H9 (cell line): ENCODE results near the gene TMPRSS6. TPM values are rescaled to one million over a fixed set of nuclear protein-coding genes. Genes with fewer than 3 reads are reported as not detected.

ENCODE experiments used
- DNase-seq: peaks from one replicate; pipeline ENCODE4 v3.0.0-alpha.2; 2017
- H2AFZ ChIP-seq: one replicate; pipeline ENCODE4 v1.6.1; 2013; ENCODE audit warnings: mild to moderate bottlenecking, low read length, control low read depth, moderate library complexity
- H2AK5ac ChIP-seq: 2 replicates; pipeline ENCODE4 v1.6.1; 2013; ENCODE audit warnings: low read length, control low read depth, mixed read lengths; ENCODE audit not compliant: insufficient read length
- H2BK120ac ChIP-seq: one replicate; pipeline ENCODE4 v1.6.1; 2013; ENCODE audit warnings: low read depth, mild to moderate bottlenecking, low read length, control low read depth, inconsistent platforms; ENCODE audit not compliant: poor library complexity, severe bottlenecking
- H2BK12ac ChIP-seq: 2 replicates; pipeline ENCODE4 v1.6.1; 2013; ENCODE audit warnings: low read length, control low read depth, mixed read lengths, low read depth; ENCODE audit not compliant: insufficient read length
- H2BK15ac ChIP-seq: 2 replicates; pipeline ENCODE4 v1.6.1; 2013; ENCODE audit warnings: low read depth, low read length, control low read depth
- H2BK20ac ChIP-seq: one replicate; pipeline ENCODE4 v1.6.1; 2013; ENCODE audit warnings: low read depth, mild to moderate bottlenecking, low read length, control low read depth, inconsistent platforms; ENCODE audit not compliant: poor library complexity, severe bottlenecking
- H2BK5ac ChIP-seq: 2 replicates; pipeline ENCODE4 v1.6.1; 2013; ENCODE audit warnings: low read length, control low read depth, mixed read lengths; ENCODE audit not compliant: insufficient read length
- H3K14ac ChIP-seq: 2 replicates; pipeline ENCODE4 v1.6.1; 2013; ENCODE audit warnings: low read length, control low read depth; ENCODE audit not compliant: insufficient read depth
- H3K18ac ChIP-seq: 2 replicates; pipeline ENCODE4 v1.6.1; 2013; ENCODE audit warnings: low read depth, mild to moderate bottlenecking, mixed read lengths, low read length, control low read depth; ENCODE audit not compliant: insufficient read length
- H3K23ac ChIP-seq: 2 replicates; pipeline ENCODE4 v1.6.1; 2013; ENCODE audit warnings: low read length, control low read depth, mixed read lengths, low read depth; ENCODE audit not compliant: insufficient read length
- H3K23me2 ChIP-seq: 2 replicates; pipeline ENCODE4 v1.6.1; 2013; ENCODE audit warnings: low read depth, mild to moderate bottlenecking, mixed read lengths, low read length, control low read depth; ENCODE audit not compliant: insufficient read length, poor library complexity, severe bottlenecking
- H3K27ac ChIP-seq: 2 replicates; pipeline ENCODE4 v1.5.1; 2013; ENCODE audit warnings: low read length, control low read depth, mixed read lengths, low read depth; ENCODE audit not compliant: insufficient read length
- H3K27me3 ChIP-seq: 2 replicates; pipeline ENCODE4 v1.6.1; 2013; ENCODE audit warnings: low read length, control low read depth, inconsistent platforms; ENCODE audit not compliant: insufficient read depth
- H3K4ac ChIP-seq: 2 replicates; pipeline ENCODE4 v1.6.1; 2013; ENCODE audit warnings: low read depth, mild to moderate bottlenecking, control low read depth, inconsistent platforms, low read length, moderate library complexity
- H3K4me1 ChIP-seq: 2 replicates; pipeline ENCODE4 v1.6.1; 2013; ENCODE audit warnings: low read length, control low read depth, inconsistent platforms; ENCODE audit not compliant: insufficient read depth
- H3K4me2 ChIP-seq: 2 replicates; pipeline ENCODE4 v1.6.1; 2013; ENCODE audit warnings: low read length, control low read depth, mixed read lengths; ENCODE audit not compliant: insufficient read length, insufficient read depth
- H3K56ac ChIP-seq: 2 replicates; pipeline ENCODE4 v1.6.1; 2013; ENCODE audit warnings: low read depth, mild to moderate bottlenecking, mixed read lengths, low read length, control low read depth; ENCODE audit not compliant: insufficient read length
- H3K79me1 ChIP-seq: 2 replicates; pipeline ENCODE4 v1.6.1; 2013; ENCODE audit warnings: low read depth, mild to moderate bottlenecking, moderate library complexity, low read length, control low read depth, inconsistent platforms; ENCODE audit not compliant: insufficient read depth, poor library complexity, severe bottlenecking
- H3K79me2 ChIP-seq: 2 replicates; pipeline ENCODE4 v1.6.1; 2013; ENCODE audit warnings: low read length, control low read depth, inconsistent platforms; ENCODE audit not compliant: insufficient read depth
- H3K9ac ChIP-seq: 2 replicates; pipeline ENCODE4 v1.6.1; 2013; ENCODE audit warnings: low read length, control low read depth, mixed read lengths; ENCODE audit not compliant: insufficient read length; ENCODE audit errors: extremely low read depth
- H3K9me3 ChIP-seq: one replicate; pipeline ENCODE4 v1.6.1; 2013; ENCODE audit warnings: low read depth, low read length, inconsistent platforms; ENCODE audit not compliant: control insufficient read depth
- H3T11ph ChIP-seq: one replicate; pipeline ENCODE4 v1.6.1; 2013; ENCODE audit warnings: mild to moderate bottlenecking, low read length, control low read depth, inconsistent platforms
- H4K20me1 ChIP-seq: one replicate; pipeline ENCODE4 v1.6.1; 2013; ENCODE audit not compliant: control insufficient read depth, insufficient read length, insufficient read depth
- H4K5ac ChIP-seq: 2 replicates; pipeline ENCODE4 v1.6.1; 2013; ENCODE audit warnings: low read depth, mild to moderate bottlenecking, mixed read lengths, low read length, control low read depth; ENCODE audit not compliant: insufficient read length
- H4K8ac ChIP-seq: replicated peaks from 2 replicates; pipeline ENCODE4 v1.6.1; 2013; ENCODE audit warnings: low read length, control low read depth, mixed read lengths, low read depth; ENCODE audit not compliant: insufficient read length
- H4K91ac ChIP-seq: 2 replicates; pipeline ENCODE4 v1.6.1; 2013; ENCODE audit warnings: low read depth, mild to moderate bottlenecking, moderate library complexity, mixed read lengths, low read length, control low read depth; ENCODE audit not compliant: insufficient read length
- H3K27ac Mint-ChIP-seq, 3 experiments: 2 replicates in 2 of 3; 3 replicates in 1 of 3; pipeline ENCODE4 v1.8.0; 2020 to 2021; ENCODE audit warnings: mixed read lengths in 3 of 3, mild to moderate bottlenecking in 1 of 3, moderate library complexity in 1 of 3
- H3K27me3 Mint-ChIP-seq: 2 replicates; pipeline ENCODE4 v1.8.0; 2021; ENCODE audit warnings: low read depth, mild to moderate bottlenecking, moderate library complexity, mixed read lengths
- H3K36me3 Mint-ChIP-seq, 3 experiments: 2 replicates in 2 of 3; 3 replicates in 1 of 3; pipeline ENCODE4 v1.8.0; 2020 to 2021; ENCODE audit warnings: low read depth in 3 of 3, mixed read lengths in 3 of 3; ENCODE audit not compliant: insufficient read depth in 1 of 3
- H3K4me1 Mint-ChIP-seq, 2 experiments: 2 replicates each; pipeline ENCODE4 v1.8.0; 2020; ENCODE audit warnings: mixed read lengths in 2 of 2
- H3K4me3 Mint-ChIP-seq, 2 experiments: 2 replicates in 1 of 2; 3 replicates in 1 of 2; pipeline ENCODE4 v1.8.0; 2020 to 2021; ENCODE audit warnings: mild to moderate bottlenecking in 2 of 2, mixed read lengths in 2 of 2, moderate library complexity in 1 of 2
- H3K9me3 Mint-ChIP-seq, 2 experiments: 2 replicates in 1 of 2; 3 replicates in 1 of 2; pipeline ENCODE4 v1.8.0; 2020; ENCODE audit warnings: mild to moderate bottlenecking in 2 of 2, mixed read lengths in 2 of 2, moderate library complexity in 1 of 2
- CTCF ChIP-seq: fragments of 200-600 bp; sonication (generic); conservative IDR thresholded peaks from 3 replicates; pipeline ENCODE4 v1.8.0; 2021; ENCODE audit warnings: antibody characterized with exemption, mild to moderate bottlenecking
- WGBS: extraction: QIAGEN DNeasy Blood & Tissue Kit; methylation state at CpG from one replicate; pipeline ENCODE4 v1.1.7; 2013; ENCODE audit warnings: missing lambda C conversion rate, low lambda C conversion rate, mixed read lengths; ENCODE audit not compliant: insufficient read length; ENCODE audit errors: extremely low coverage; 5-methylcytosine and 5-hydroxymethylcytosine counted together
- total RNA-seq: library from RNA; stranded (reverse); gene quantifications from 2 replicates; pipeline ENCODE4 v1.2.1, GENCODE V29; 2021

The TMPRSS6 gene
- total RNA-seq, 1 experiment from 2014 or later = not detected

- H3K9me3 ChIP-seq = no peaks in the 10 kb centered on the region
- no peak overlapping the region for H2BK15ac ChIP-seq
- no peak overlapping the region for H3K4me2 ChIP-seq
- no peak overlapping the region for H2AK5ac ChIP-seq
- H3K27ac Mint-ChIP-seq = no peak overlapping the region
- no CpG with 5 or more reads among the region's 15 CpGs for WGBS
- H3K79me2 ChIP-seq = no peaks in the 10 kb centered on the region
- H4K20me1 ChIP-seq = no peaks in the 10 kb centered on the region
- no peak overlapping the region for H2BK120ac ChIP-seq
- H3K18ac ChIP-seq = no peak overlapping the region
- H3T11ph ChIP-seq = no peak overlapping the region
- H3K4me1 Mint-ChIP-seq = peaks cover 5 to 7% of the 10 kb centered on the region in 2 experiments; a peak in 3 of 4 replicates
- no peak overlapping the region for H3K14ac ChIP-seq
- no peak for TF ChIP-seq CTCF
- no peak overlapping the region for H2AFZ ChIP-seq
- no peak overlapping the region for H3K9ac ChIP-seq
- H3K23ac ChIP-seq = no peak overlapping the region
- peaks cover 72% of the 10 kb centered on the region for H3K27me3 Mint-ChIP-seq
- H3K27ac ChIP-seq = no peak overlapping the region
- H2BK20ac ChIP-seq = no peak overlapping the region
- no peak overlapping the region for H2BK5ac ChIP-seq
- H3K56ac ChIP-seq = no peak overlapping the region
- no peak overlapping the region for H4K5ac ChIP-seq
- no peak overlapping the region for H4K8ac ChIP-seq
- no peak overlapping the region for H3K4ac ChIP-seq
- no peak overlapping the region for H3K4me3 Mint-ChIP-seq
- H3K9me3 Mint-ChIP-seq = no peaks in the 10 kb centered on the region
- no peaks in the 10 kb centered on the region for H3K4me1 ChIP-seq
- no peaks in the 10 kb centered on the region for H3K36me3 Mint-ChIP-seq
- H3K27me3 ChIP-seq = no peaks in the 10 kb centered on the region
- no peak for DNase-seq
- no peaks in the 10 kb centered on the region for H3K23me2 ChIP-seq
- H4K91ac ChIP-seq = no peak overlapping the region
- no peak overlapping the region for H2BK12ac ChIP-seq
- H3K79me1 ChIP-seq = no peaks in the 10 kb centered on the region
Observed at GRCh38 chr22:37086184-37086583, 23.3 kb downstream of the TMPRSS6 start.
